OCI-LY7 (cell line): Measurements from ENCODE around the gene MLLT3. TPM values are rescaled to one million over a fixed set of nuclear protein-coding genes. Genes with fewer than 3 reads are reported as not detected.

Source experiments
- BruUV-seq: library from RNA; stranded (reverse); fragments of 400-500 nt; replicated peaks from 2 replicates; lab custom pipeline; 2021; lab: Mats Ljungman, UMichigan
- CTCF ChIA-PET: fragments of 300-600 bp; sonication (Branson Sonifier 250); formaldehyde crosslinking; loops from one replicate; lab custom pipeline; 2022; ENCODE audit warnings: antibody characterized with exemption; ENCODE audit not compliant: unreplicated experiment; lab: Charles Lee
- POLR2A ChIA-PET: fragments of 300-600 bp; sonication (Branson Sonifier 250); formaldehyde crosslinking; loops from one replicate; lab custom pipeline; 2022; ENCODE audit warnings: antibody characterized with exemption; lab: Charles Lee
- DNase-seq: peaks from one replicate; pipeline ENCODE4 v3.0.0-alpha.2; 2015; ENCODE audit warnings: low spot score
- H2AFZ ChIP-seq: fragments of 200-600 bp; sonication (generic), shearing (Covaris generic); 2 replicates; pipeline ENCODE4 v1.6.1; 2014; ENCODE audit warnings: mild to moderate bottlenecking, antibody characterized with exemption, low read length, moderate library complexity
- H3K27ac ChIP-seq: fragments of 200-600 bp; sonication (generic); 2 replicates; pipeline ENCODE4 v1.5.1; 2014; ENCODE audit warnings: mixed run types, low read depth, mild to moderate bottlenecking, moderate library complexity, low read length, inconsistent platforms; ENCODE audit not compliant: poor library complexity, severe bottlenecking
- H3K36me3 ChIP-seq: fragments of 200-600 bp; sonication (generic); 2 replicates; pipeline ENCODE4 v1.6.1; 2014; ENCODE audit warnings: mild to moderate bottlenecking, antibody characterized with exemption, low read length, moderate library complexity, mixed read lengths; ENCODE audit not compliant: insufficient read depth
- H3K4me1 ChIP-seq: fragments of 200-600 bp; sonication (generic); 2 replicates; pipeline ENCODE4 v1.5.1; 2014; ENCODE audit warnings: mild to moderate bottlenecking, low read length; ENCODE audit not compliant: insufficient read depth, poor library complexity, severe bottlenecking
- H3K4me2 ChIP-seq: fragments of 200-600 bp; sonication (generic); 2 replicates; pipeline ENCODE4 v1.6.1; 2014; ENCODE audit warnings: mild to moderate bottlenecking, low read length
- H3K4me3 ChIP-seq: fragments of 200-600 bp; sonication (generic); 2 replicates; pipeline ENCODE4 v1.5.1; 2014; ENCODE audit warnings: mild to moderate bottlenecking, low read depth, low read length; ENCODE audit not compliant: poor library complexity, severe bottlenecking
- H3K79me2 ChIP-seq: fragments of 200-600 bp; sonication (generic); 2 replicates; pipeline ENCODE4 v1.6.1; 2016; ENCODE audit warnings: low read depth, mild to moderate bottlenecking, low read length, moderate library complexity, mixed read lengths; ENCODE audit not compliant: insufficient read depth
- H3K9me2 ChIP-seq: fragments of 200-600 bp; sonication (generic); 2 replicates; pipeline ENCODE4 v1.6.1; 2016; ENCODE audit warnings: mild to moderate bottlenecking, low read length, mixed read lengths; ENCODE audit not compliant: insufficient read depth
- H3K9me3 ChIP-seq: fragments of 200-600 bp; sonication (generic); 2 replicates; pipeline ENCODE4 v1.6.1; 2014; ENCODE audit warnings: mild to moderate bottlenecking, mixed run types, low read length, mixed read lengths
- H4K20me1 ChIP-seq: fragments of 200-600 bp; sonication (generic); 2 replicates; pipeline ENCODE4 v1.6.1; 2014; ENCODE audit warnings: mild to moderate bottlenecking, antibody characterized with exemption, low read length, moderate library complexity, mixed read lengths; ENCODE audit not compliant: insufficient read depth
- CTCF ChIP-seq: fragments of 200-600 bp; sonication (generic); conservative IDR thresholded peaks from 2 replicates; pipeline ENCODE4 v1.5.1; 2014; ENCODE audit warnings: mild to moderate bottlenecking, antibody characterized with exemption, low read length, moderate library complexity, mixed read lengths
- EZH2phosphoT487 ChIP-seq: fragments of 200-600 bp; sonication (generic); IDR thresholded peaks from 2 replicates; pipeline ENCODE4 v1.6.1; 2018; ENCODE audit warnings: low read depth, borderline replicate concordance, mild to moderate bottlenecking, mixed run types, antibody characterized with exemption, low read length, moderate library complexity, mixed read lengths
- intact Hi-C: fragments of 100-400 bp; cut with micrococcal nuclease; formaldehyde crosslinking; loops from one replicate; pipeline ENCODE4 v1.10.0; 2022; ENCODE audit not compliant: unreplicated experiment
- total RNA-seq, 2 experiments: library from RNA; depleted of rRNA in 1 of 2; stranded (reverse); fragments of >200 nt in 1 of 2; shearing (Covaris generic) in 1 of 2; gene quantifications; 2 replicates each; pipeline ENCODE4 v1.2.3, GENCODE V29; 2014 to 2022

The MLLT3 gene
- total RNA-seq, 2 experiments from 2014 or later = 7.1 to 9.9 TPM

- no peak for DNase-seq
- no peaks in the 10 kb centered on the region for H3K36me3 ChIP-seq
- H2AFZ ChIP-seq = no peak overlapping the region
- ChIA-PET CTCF (no interaction called here), POLR2A (interaction anchor here (1.7 kb wide), 1 partner anchor 7 kb away, joined by 5 read pairs; no protein-coding TSS in a partner anchor)
- no peak overlapping the region for H3K4me3 ChIP-seq
- TF ChIP-seq EZH2phosphoT487 (no peak), CTCF (no peak)
- peaks cover 4% of the 10 kb centered on the region for H3K4me1 ChIP-seq
- intact Hi-C loops = no loop called here
- H3K9me2 ChIP-seq = no peaks in the 10 kb centered on the region
- no peaks in the 10 kb centered on the region for H3K79me2 ChIP-seq
- no peak overlapping the region for H3K27ac ChIP-seq
- H3K9me3 ChIP-seq = no peaks in the 10 kb centered on the region
- peaks cover 14% of the 10 kb centered on the region; the same call in 1 of the 2 replicates for H4K20me1 ChIP-seq
- BruUV-seq = no TSS peak
- no peak overlapping the region for H3K4me2 ChIP-seq
Observed at GRCh38 chr9:20606652-20607051, 15.6 kb downstream of the MLLT3 start.

- Histone ChIP-seq H3K9me2 (no peaks in the 10 kb centered on the region), H3K4me1 (peaks cover 9% of the 10 kb centered on the region), H3K36me3 (no peaks in the 10 kb centered on the region), H2AFZ (no peak overlapping the region), H4K20me1 (peaks cover 12% of the 10 kb centered on the region; the same call in 1 of the 2 replicates), H3K27ac (no peak overlapping the region), H3K9me3 (no peaks in the 10 kb centered on the region), H3K4me2 (no peak overlapping the region), H3K4me3 (no peak overlapping the region), H3K79me2 (no peaks in the 10 kb centered on the region)
- ChIA-PET POLR2A (interaction anchor here (0.8 to 2.1 kb wide), 6 partner anchors 8 to 80 kb away, joined by 3 to 6 read pairs (median 5); partner anchors contain the start of gene FOCAD), CTCF (no interaction called here)
- no TSS peak for BruUV-seq
- intact Hi-C loops = loop anchor here (5.0 kb wide), 1 partner anchor 37 kb away; no protein-coding TSS in a partner anchor
- DNase-seq = no peak
- TF ChIP-seq CTCF (no peak), EZH2phosphoT487 (no peak)
Observed at GRCh38 chr9:20604562-20604961, 17.7 kb downstream of the MLLT3 start.

- no peaks in the 10 kb centered on the region for H3K36me3 ChIP-seq
- ChIA-PET POLR2A (interaction anchor here (1.1 kb wide), 2 partner anchors 10 to 15 kb away, joined by 3 to 6 read pairs; no protein-coding TSS in a partner anchor), CTCF (no interaction called here)
- intact Hi-C loops = loop anchor here (5.0 kb wide), 1 partner anchor 36 kb away; no protein-coding TSS in a partner anchor
- H3K79me2 ChIP-seq = no peaks in the 10 kb centered on the region
- peaks cover 12% of the 10 kb centered on the region; the same call in 1 of the 2 replicates for H4K20me1 ChIP-seq
- H3K4me2 ChIP-seq = no peak overlapping the region
- peaks cover 9% of the 10 kb centered on the region for H3K4me1 ChIP-seq
- no peaks in the 10 kb centered on the region for H3K9me3 ChIP-seq
- TF ChIP-seq CTCF = no peak
- TF ChIP-seq EZH2phosphoT487 = no peak
- no TSS peak for BruUV-seq
- H3K27ac ChIP-seq = no peak overlapping the region
- H3K4me3 ChIP-seq = no peak overlapping the region
- H3K9me2 ChIP-seq = no peaks in the 10 kb centered on the region
- DNase-seq = no peak
- no peak overlapping the region for H2AFZ ChIP-seq
Observed at GRCh38 chr9:20603524-20604268, 18.6 kb downstream of the MLLT3 start.
